GM21367 (cell line): ENCODE data around the gene NEU4.

Source experiments
- ATAC-seq: cut with Tn5 transposase; IDR thresholded peaks from one replicate; pipeline ENCODE4 v1.9.1; 2021; ENCODE audit not compliant: unreplicated experiment

The NEU4 gene

DNA sequence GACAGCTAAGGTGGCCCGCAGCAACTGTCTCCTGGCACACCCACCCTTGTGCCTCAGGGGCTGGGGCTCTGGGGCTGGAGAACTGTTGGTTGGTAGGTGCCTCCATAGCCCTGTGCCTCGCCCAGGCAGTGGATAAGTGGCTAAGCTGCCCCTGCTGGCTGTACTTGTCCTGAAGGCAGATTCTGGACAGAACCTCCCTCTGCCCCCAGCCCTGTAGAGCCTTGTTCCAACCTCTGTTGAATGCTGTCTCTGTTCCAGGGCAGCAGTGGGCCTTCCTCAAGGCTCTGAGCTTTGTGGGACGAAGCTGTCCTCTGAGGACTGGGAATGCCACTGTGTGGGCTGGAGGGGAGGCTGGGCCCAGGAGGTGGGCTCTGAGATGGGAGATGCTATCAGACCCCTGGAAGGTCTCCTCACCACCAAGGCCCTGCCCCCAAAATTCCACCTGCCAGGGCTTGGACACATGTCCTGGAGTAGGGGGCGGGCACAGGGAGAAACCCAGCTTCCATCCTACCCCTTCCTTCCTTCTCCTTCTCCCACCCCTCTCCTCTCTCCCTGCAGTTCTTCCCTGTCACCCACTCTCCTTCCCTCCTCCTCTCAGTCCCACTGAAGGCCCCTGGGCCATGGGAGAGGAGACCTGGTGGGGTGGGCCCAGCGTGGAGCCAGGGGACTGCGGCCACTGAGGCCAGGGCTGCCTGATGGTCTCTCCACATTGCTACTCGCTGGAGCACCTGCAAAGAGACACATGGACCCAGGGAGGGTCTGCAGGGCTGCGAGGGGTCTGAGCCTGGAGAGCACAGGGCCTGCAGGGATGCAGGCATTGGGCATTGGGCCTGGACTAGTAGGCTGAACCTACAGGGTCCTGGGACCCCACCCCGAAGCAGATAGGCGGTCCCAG is 51.4 kb downstream of the NEU4 start:
- ATAC-seq = no peak

DNA sequence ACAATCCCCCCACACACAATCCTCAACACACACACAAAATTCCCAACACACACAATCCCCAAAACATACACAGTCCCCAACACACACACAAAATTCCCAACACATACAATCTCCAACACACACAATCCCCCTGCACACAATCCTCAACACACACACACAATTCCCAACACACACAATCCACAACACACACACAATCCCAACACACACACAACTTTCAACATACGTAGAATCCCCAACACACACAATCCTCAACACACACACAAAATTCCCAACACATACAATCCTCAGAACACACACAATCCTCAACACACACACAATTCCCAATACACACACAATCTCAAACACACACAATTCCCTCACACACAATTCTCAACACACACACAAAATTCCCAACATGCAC is 52.3 kb downstream of the NEU4 start:
- no peak for ATAC-seq

DNA sequence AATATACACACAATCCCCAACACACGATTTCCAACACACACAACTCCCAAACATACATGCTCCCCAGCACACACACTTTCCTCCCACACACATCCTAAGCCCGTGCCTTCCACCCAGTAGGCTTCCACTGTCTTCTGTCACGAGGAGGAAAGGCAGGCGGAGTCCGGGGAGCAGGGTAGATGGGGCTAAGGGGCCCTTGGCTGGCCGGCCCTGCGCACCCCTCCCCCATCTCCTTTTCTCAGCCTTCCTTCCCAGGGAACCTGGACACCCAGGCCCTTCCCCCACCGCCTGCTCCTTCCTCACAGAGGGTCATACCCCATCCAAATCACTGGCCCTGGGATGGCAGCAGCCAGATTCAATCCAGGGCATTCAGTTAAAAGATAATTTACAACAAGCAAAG is 53.1 kb downstream of the NEU4 start:
- no peak for ATAC-seq

DNA sequence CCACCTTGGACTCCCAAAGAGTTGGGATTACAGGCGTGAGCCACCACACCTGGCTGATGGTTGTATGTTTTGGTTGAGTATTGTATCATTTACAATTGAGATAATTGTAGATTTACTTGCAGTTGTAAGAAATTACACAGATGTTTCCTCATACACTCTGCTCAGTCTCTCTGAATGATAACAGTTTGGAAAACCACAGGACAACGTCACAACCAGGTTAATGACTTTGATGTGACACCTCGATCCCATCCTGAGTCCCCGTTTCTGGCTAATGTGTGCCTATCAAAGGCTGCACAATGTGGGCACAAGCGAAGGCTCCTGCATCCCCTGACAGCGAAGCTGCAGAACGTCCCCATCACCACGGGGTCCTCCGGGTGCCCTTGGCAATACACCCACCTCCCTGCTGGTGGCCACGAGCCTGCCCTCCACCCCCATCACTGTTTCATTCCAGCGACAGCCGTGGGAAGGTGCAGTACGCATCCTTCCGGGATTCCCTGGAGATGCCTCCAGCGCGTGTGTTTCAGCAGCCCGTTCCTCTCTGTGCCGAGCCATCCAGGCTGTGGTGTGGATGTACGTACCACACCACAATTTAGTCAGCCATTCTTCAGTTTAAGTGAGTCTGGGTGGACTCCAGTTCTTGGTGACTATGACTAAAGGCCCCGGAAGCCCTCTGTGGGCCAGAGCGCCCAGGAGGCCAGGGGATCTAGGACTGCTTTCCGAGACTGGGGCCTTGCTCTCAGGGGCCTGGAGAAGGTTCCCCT is 54.0 kb downstream of the NEU4 start:
- no peak for ATAC-seq

DNA sequence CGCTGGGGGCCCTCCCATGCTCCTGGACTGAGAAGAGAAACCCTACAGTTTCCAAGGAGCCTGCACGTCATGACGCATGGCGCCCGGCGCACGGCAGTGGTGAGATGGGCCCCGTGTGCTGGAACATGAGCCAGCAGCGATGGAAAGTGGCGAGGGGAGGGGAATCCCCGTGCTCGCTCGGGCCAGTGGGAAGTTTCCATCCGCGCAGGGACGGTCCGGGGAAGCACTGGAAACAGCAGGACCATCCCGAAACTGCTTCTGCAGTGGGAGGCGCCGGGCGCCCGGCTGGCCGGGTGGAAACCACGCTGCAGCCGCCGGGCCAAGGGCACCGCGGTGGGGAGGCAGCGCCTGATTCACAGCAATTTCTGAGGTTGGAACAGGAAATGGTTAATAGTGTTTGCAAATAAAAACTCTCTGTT is 54.6 kb downstream of the NEU4 start:
- ATAC-seq = no peak

DNA sequence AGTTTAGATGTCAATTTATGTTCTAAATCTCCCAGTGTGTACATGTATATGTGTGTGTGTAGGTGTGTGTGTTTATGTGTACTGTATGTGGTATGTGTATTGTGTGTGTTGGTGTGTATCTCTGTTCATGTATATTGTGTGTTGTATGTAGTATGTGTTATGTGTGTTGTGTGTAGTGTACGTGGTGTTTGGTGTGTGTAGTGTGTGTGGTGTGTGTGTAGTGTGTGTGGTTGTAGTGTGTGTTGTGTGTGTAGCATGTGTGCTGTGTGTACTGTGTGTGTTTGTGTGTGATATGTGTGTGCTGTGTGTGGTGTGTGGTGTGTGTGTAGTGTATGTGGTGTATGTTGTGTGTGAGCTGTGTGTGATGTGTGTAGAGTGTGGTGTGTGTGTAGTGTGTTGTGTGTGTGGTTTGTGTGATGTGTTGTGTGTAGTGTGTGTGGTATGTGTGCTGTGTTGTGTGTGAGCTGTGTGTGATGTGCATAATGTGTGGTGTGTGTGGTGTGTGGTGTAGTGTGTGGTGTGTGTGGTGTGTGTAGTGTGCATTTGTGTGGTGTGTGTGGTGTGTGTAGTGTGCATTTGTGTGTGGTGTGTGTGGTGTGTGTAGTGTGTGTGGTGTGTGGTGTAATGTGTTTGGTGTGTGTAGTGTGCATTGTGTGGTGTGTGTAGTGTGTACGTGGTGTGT is 55.3 kb downstream of the NEU4 start:
- no peak for ATAC-seq

DNA sequence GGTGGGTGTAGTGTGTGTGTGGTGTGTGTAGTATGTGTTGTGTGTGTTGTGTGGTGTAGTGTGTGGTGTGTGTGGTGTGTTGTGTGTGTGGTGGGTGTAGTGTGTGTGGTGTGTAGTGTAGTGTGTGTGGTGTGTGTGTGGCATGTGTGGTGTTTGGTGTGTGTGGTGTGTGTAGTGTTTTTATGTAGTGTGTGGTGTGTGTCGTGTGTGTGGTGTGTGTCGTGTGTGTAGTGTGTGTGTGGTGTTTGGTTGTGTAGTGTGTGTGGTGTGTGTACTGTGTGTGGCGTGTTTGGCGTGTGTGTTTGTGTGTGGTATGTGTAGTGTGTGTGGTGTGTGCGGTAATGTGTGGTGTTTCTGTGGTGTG is 55.8 kb downstream of the NEU4 start:
- ATAC-seq = no peak

DNA sequence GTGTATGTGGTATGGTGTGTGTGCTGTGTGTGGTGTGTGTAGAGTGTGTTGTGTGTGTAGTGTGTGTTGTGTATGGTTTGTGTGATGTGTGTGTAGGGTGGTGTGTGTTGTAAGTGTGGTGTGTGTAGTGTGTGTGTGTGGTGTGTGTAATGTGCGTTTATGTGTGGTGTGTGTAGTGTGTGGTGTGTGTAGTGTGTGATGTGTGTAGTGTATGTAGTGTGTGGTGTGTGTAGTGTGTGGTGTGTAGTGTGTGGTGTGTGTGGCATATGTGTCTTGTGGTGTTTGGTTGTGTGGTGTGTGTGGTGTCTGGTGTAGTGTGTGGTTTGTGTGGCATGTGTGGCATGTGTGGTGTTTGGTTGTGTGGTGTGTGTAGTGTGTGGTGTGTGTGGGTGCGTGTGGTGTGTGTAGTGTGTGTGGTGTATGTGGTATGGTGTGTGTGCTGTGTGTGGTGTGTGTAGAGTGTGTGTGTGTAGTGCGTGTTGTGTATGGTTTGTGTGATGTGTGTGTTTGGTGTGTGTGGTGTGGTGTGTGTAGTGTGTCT is 56.5 kb downstream of the NEU4 start:
- ATAC-seq = no peak

DNA sequence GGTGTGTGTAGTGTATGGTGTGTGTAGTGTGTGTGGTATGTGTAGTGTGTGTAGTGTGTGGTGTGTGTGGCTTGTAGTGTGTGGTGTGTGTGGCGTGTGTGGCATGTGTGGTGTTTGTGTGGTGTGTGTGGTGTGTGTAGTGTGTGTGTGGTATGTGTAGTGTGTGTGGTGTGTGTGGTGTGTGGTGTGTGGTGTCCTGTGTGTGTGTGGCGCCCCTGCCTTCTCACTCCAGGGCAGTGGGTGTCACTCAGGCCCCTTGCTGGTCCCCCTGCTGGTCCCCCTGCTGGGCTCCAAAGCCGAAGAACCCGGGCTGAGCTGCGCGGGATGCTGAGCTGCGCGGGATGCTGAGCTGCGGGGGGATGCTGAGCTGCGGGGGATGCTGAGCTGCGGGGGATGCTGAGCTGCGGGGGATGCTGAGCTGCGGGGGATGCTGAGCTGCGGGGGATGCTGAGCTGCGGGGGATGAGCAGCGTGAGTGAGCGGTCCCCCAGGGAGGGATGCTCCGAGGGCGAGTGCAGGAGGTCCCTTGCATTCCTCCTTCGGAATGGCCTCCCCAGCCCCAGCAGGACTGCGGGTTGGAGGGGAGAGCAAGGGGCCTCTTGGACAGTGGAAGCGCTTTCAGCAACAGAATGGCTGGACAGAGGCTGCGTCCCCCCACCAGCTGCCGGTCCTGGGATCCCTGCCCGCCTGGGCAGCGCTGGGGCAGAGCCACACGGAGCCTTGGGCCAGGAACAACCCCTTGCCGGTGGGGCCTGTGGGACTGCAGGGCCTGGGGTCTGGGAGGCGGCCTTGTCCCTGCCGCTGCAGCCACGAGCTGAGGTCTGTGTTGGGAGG is 57.2 kb downstream of the NEU4 start:
- no peak for ATAC-seq
